Gastrocnemius medialis (tissue), 4 donors: ENCODE measurements around the gene MGST2.

ENCODE experiments used
- CTCF ChIP-seq, 5 experiments: fragments of 450-650 bp in 3 of 5; fragments of 200-600 bp in 2 of 5; sonication (generic) in 2 of 5; IDR thresholded peaks in 4 of 5; conservative IDR thresholded peaks in 1 of 5; 1 replicate in 4 of 5; 2 replicates in 1 of 5; pipeline ENCODE4 v1.5.1; 2016 to 2019; ENCODE audit warnings: antibody characterized with exemption in 5 of 5, mild to moderate bottlenecking in 3 of 5, moderate library complexity in 3 of 5
- POLR2A ChIP-seq, 2 donors: fragments of 450-650 bp; IDR thresholded peaks; one replicate each; pipeline ENCODE4 v1.6.1; 2017; ENCODE audit warnings: antibody characterized with exemption in 2 of 2, mild to moderate bottlenecking in 2 of 2, moderate library complexity in 2 of 2

GRCh38 chr4:139672215-139672614, 6.6 kb downstream of the MGST2 start:
- TF ChIP-seq CTCF (IDR thresholded peaks at IDR 0.05 in 4 of 5, conservative IDR thresholded peaks at IDR 0.05 in 1 of 5) (no peak), POLR2A (IDR thresholded peaks at IDR 0.05) (no peak)
